K562 (cell line): Measurements from ENCODE around the gene BDKRB2. TPM values are rescaled to one million over a fixed set of nuclear protein-coding genes. Genes with fewer than 3 reads are reported as not detected.

Source experiments
- ATAC-seq: fragments of 200-7000 bp; cut with Tn5 transposase; 3 replicates; pipeline ENCODE4 v1.9.1; 2020; ENCODE audit warnings: moderate library complexity
- BruUV-seq: library from RNA; stranded (reverse); fragments of 400-500 nt; replicated peaks from 2 replicates; lab custom pipeline; 2021; lab: Mats Ljungman, UMichigan
- CTCF ChIA-PET: fragments of 300-600 bp; formaldehyde crosslinking; extraction: SDS; loops from one replicate; lab custom pipeline; 2021; ENCODE audit warnings: low intra/inter-chr PET ratio; lab: Yijun Ruan, JAX
- POLR2A ChIA-PET: fragments of 300-600, 350-650 bp; sonication (Branson Sonifier 250); formaldehyde crosslinking; extraction: SDS; loops from one replicate; lab custom pipeline; 2021; ENCODE audit warnings: antibody characterized with exemption, inconsistent platforms; lab: Yijun Ruan, JAX
- DNase-seq, 4 experiments: peaks; one replicate each; pipeline versions ENCODE4 v3.0.0 to v3.0.0-alpha.2; 2011 to 2018; ENCODE audit warnings: low spot score in 3 of 4, mixed read lengths in 3 of 4; ENCODE audit errors: extremely low read depth in 1 of 4
- FAIRE-seq: peaks from 2 replicates; lab custom pipeline; 2011; peaks lifted over from hg19 to GRCh38; lab: Jason Lieb, UNC
- H2AFZ ChIP-seq: 2 replicates; pipeline ENCODE4 v1.6.0; 2011; ENCODE audit warnings: low read depth, low read length, control low read depth, inconsistent platforms
- H3K27ac ChIP-seq: fragments of 200-600 bp; 3 replicates; pipeline ENCODE4 v1.8.0; 2011; ENCODE audit warnings: low read depth, mild to moderate bottlenecking, control low read depth, inconsistent platforms, low read length, moderate library complexity, mixed read lengths; ENCODE audit errors: extremely low read depth
- H3K27me3 ChIP-seq, 2 experiments: fragments of 300-600 bp in 1 of 2; 2 replicates in 1 of 2; 3 replicates in 1 of 2; pipeline versions ENCODE4 v1.6.0 to v1.8.0; 2011; ENCODE audit warnings: inconsistent platforms in 2 of 2, low read length in 2 of 2, mild to moderate bottlenecking in 1 of 2, mixed read lengths in 1 of 2, moderate library complexity in 1 of 2; ENCODE audit not compliant: control insufficient read depth in 2 of 2, insufficient read depth in 2 of 2
- H3K36me3 ChIP-seq: fragments of 300-600 bp; 3 replicates; pipeline ENCODE4 v1.8.0; 2011; ENCODE audit warnings: mild to moderate bottlenecking, low read length, inconsistent platforms; ENCODE audit not compliant: control insufficient read depth, insufficient read depth
- H3K4me1 ChIP-seq, 2 experiments: fragments of 200-600 bp in 1 of 2; replicated peaks in 1 of 2; 2 replicates in 1 of 2; 3 replicates in 1 of 2; pipeline versions ENCODE4 v1.5.1 to v1.8.0; 2011; ENCODE audit warnings: inconsistent platforms in 2 of 2, low read length in 2 of 2, mild to moderate bottlenecking in 1 of 2, mixed read lengths in 1 of 2, moderate library complexity in 1 of 2; ENCODE audit not compliant: control insufficient read depth in 2 of 2, insufficient read depth in 2 of 2
- H3K4me2 ChIP-seq: 2 replicates; pipeline ENCODE4 v1.6.1; 2011; ENCODE audit warnings: low read length, control low read depth, inconsistent platforms, mixed read lengths; ENCODE audit not compliant: insufficient read depth
- H3K4me3 ChIP-seq: fragments of 200-600 bp; sonication (generic), shearing (Covaris generic); 2 replicates; pipeline ENCODE4 v1.5.1; 2016; ENCODE audit warnings: control low read depth, inconsistent platforms
- H3K79me2 ChIP-seq: fragments of 200-600 bp; 3 replicates; pipeline ENCODE4 v1.8.0; 2011; ENCODE audit warnings: low read length, inconsistent platforms; ENCODE audit not compliant: control insufficient read depth, insufficient read depth
- H3K9ac ChIP-seq, 2 experiments: 2 replicates each; pipeline versions ENCODE4 v1.6.0 to v1.6.1; 2011; ENCODE audit warnings: low read depth in 2 of 2, low read length in 2 of 2, control low read depth in 1 of 2, inconsistent platforms in 1 of 2, mild to moderate bottlenecking in 1 of 2, mixed read lengths in 1 of 2; ENCODE audit not compliant: insufficient read depth in 1 of 2
- H3K9me1 ChIP-seq: one replicate; pipeline ENCODE4 v1.6.0; 2011; ENCODE audit warnings: inconsistent platforms, mild to moderate bottlenecking, low read length, moderate library complexity; ENCODE audit not compliant: control insufficient read depth, insufficient read depth
- H3K9me3 ChIP-seq: replicated peaks from 2 replicates; pipeline ENCODE4 v1.5.1; 2011; ENCODE audit warnings: low read depth, low read length, inconsistent platforms; ENCODE audit not compliant: control insufficient read depth, insufficient read depth
- H4K20me1 ChIP-seq: replicated peaks from 2 replicates; pipeline ENCODE4 v1.6.1; 2011; ENCODE audit warnings: low read length, inconsistent platforms, mixed read lengths; ENCODE audit not compliant: control insufficient read depth, insufficient read depth
- EP400 ChIP-seq: fragments of 450-650 bp; IDR thresholded peaks from 2 replicates; pipeline ENCODE4 v1.6.1; 2017; ENCODE audit warnings: antibody characterized with exemption, mild to moderate bottlenecking, moderate library complexity
- GATAD2B ChIP-seq: fragments of 450-650 bp; IDR thresholded peaks from 2 replicates; pipeline ENCODE4 v1.6.1; 2017; ENCODE audit warnings: mild to moderate bottlenecking, borderline replicate concordance
- HDAC3 ChIP-seq: fragments of 450-650 bp; IDR thresholded peaks from 2 replicates; pipeline ENCODE4 v1.6.1; 2018; ENCODE audit warnings: borderline replicate concordance, mild to moderate bottlenecking, moderate library complexity; ENCODE audit not compliant: partially characterized antibody
- HOXB6 ChIP-seq: fragments of 250-450 bp; sonication (Bioruptor Pico); IDR thresholded peaks from 2 replicates; pipeline ENCODE4 v1.5.1; 2022; ENCODE audit warnings: mild to moderate bottlenecking, borderline replicate concordance
- JUND ChIP-seq, 2 experiments: IDR thresholded peaks; 2 replicates in 1 of 2; 3 replicates in 1 of 2; pipeline ENCODE4 v1.6.1; 2011; ENCODE audit warnings: borderline replicate concordance in 2 of 2, low read depth in 2 of 2, low read length in 2 of 2, improper control_type of control experiment in 1 of 2, missing biosample characterization in 1 of 2, missing genetic modification characterization in 1 of 2, missing genetic modification reagents in 1 of 2
- KDM1A ChIP-seq, 2 experiments: fragments of 450-650 bp; IDR thresholded peaks; 2 replicates each; pipeline ENCODE4 v1.6.1; 2016; ENCODE audit warnings: mild to moderate bottlenecking in 2 of 2
- LARP7 ChIP-seq: fragments of 450-650 bp; IDR thresholded peaks from 2 replicates; pipeline ENCODE4 v1.6.1; 2016
- LCOR ChIP-seq: sonication (generic); formaldehyde crosslinking; IDR thresholded peaks from 2 replicates; pipeline ENCODE4 v1.8.0; 2022; ENCODE audit warnings: mild to moderate bottlenecking, missing genetic modification reagents
- RBM34 ChIP-seq: fragments of 200-400 bp; formaldehyde crosslinking; IDR thresholded peaks from 2 replicates; pipeline ENCODE4 v1.6.1; 2018; ENCODE audit warnings: low read length, borderline replicate concordance; ENCODE audit not compliant: insufficient read depth
- SAP30 ChIP-seq: fragments of 200-600 bp; sonication (generic); IDR thresholded peaks from 2 replicates; pipeline ENCODE4 v1.6.1; 2012; ENCODE audit warnings: borderline replicate concordance, low read depth, mild to moderate bottlenecking, moderate library complexity, low read length, control low read depth, inconsistent platforms; ENCODE audit not compliant: insufficient read depth, poor library complexity, severe bottlenecking
- TEAD1 ChIP-seq, 2 experiments: fragments of 450-650 bp in 1 of 2; sonication (generic) in 1 of 2; formaldehyde crosslinking; IDR thresholded peaks; 2 replicates each; pipeline versions ENCODE4 v1.4.0 to v1.8.0; 2020 to 2022; ENCODE audit warnings: mild to moderate bottlenecking in 2 of 2, missing genetic modification reagents in 1 of 2
- ZNF699 ChIP-seq: fragments of 250-450 bp; sonication (Bioruptor Pico); IDR thresholded peaks from 2 replicates; pipeline ENCODE4 v1.8.0; 2021; ENCODE audit warnings: mild to moderate bottlenecking, moderate library complexity; ENCODE audit not compliant: insufficient replicate concordance
- ZNF76 ChIP-seq: fragments of 250-450 bp; sonication (Bioruptor Pico); IDR thresholded peaks from 2 replicates; pipeline ENCODE4 v1.4.0; 2020; ENCODE audit warnings: mild to moderate bottlenecking, moderate library complexity, borderline replicate concordance
- WGBS: fragments of 100-300 bp; shearing (Covaris generic); methylation state at CpG from one replicate; pipeline ENCODE4 v1.1.6; 2016; ENCODE audit warnings: low coverage, mixed read lengths; ENCODE audit not compliant: insufficient coverage; ENCODE audit errors: missing lambda C conversion rate; 5-methylcytosine and 5-hydroxymethylcytosine counted together
- in situ Hi-C: fragments of 300-500 bp; cut with MboI; formaldehyde crosslinking; loops from 4 replicates; pipeline ENCODE4 v1.15.0; 2018; ENCODE audit warnings: inconsistent platforms, mixed read lengths
- intact Hi-C: fragments of 100-400 bp; cut with micrococcal nuclease; formaldehyde crosslinking; loops from 2 replicates; pipeline ENCODE4 v1.14.2; 2022
- polyA plus RNA-seq, 8 experiments: library from polyadenylated mRNA; depleted of rRNA in 4 of 8; stranded (reverse) in 5 of 8; unstranded in 3 of 8; fragments of >200 nt; fragmentation: Nextera tagmentation in 2 of 8; fragmentation: Illumina TruSeq in 1 of 8; extraction: Ambion mirVana in 2 of 8; extraction: Trizol in 1 of 8; gene quantifications; 2 replicates each; pipeline versions ENCODE4 v1.2.1 to v1.2.3, GENCODE V29; 2011 to 2014; ENCODE audit warnings: inconsistent platforms in 1 of 8, missing spikeins in 1 of 8
- total RNA-seq, 7 experiments: library from RNA; depleted of rRNA in 6 of 7; stranded (reverse); fragments of >200 nt in 6 of 7; fragmentation: Illumina TruSeq in 2 of 7; extraction: Trizol in 2 of 7; gene quantifications; 2 replicates each; pipeline versions ENCODE4 v1.2.1 to v1.2.3, GENCODE V29; 2011 to 2021; ENCODE audit warnings: low replicate concordance in 1 of 7
- TF ChIP-seq, protein P1 (sequence below): sonication (generic); formaldehyde crosslinking; IDR thresholded peaks from 2 replicates; pipeline ENCODE4 v1.5.0; 2020; ENCODE audit warnings: missing genetic modification reagents

Gene BDKRB2
- total and polyA plus RNA-seq, 9 of the 15 experiments (the other 6 are each of a cell fraction or from before 2014, with no cell fraction given) = 0.02 TPM; not detected in 8

DNA sequence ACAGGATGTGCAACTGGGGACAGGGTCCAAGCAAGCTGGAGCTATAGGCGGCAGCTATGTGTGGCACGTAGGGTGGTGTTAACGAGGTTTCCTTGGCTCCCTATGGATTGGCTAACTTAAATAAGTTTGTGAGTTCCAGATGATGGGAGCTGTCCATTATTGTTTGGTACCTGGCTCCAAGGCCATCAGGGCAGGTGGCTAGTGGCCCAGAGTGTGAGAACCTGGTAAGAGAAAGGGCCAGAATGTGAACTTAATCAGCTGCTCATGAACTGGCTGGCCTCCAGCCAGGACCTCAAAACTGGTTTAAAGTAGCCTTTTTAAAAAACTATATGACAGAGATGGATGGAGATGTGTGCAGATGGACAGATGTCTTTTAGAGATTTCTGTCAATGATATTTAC, 1.5 kb upstream of the BDKRB2 start:
- H3K4me1 ChIP-seq = peaks cover 0 to 6% of the 10 kb centered on the region in 2 experiments; a peak in 1 of 5 replicates
- ChIA-PET CTCF (no interaction called here), POLR2A (no interaction called here)
- FAIRE-seq (no peak), ATAC-seq (no peak), DNase-seq (no peak)
- H2AFZ ChIP-seq = no peak overlapping the region
- H3K9me1 ChIP-seq = no peaks in the 10 kb centered on the region
- H3K36me3 ChIP-seq = no peaks in the 10 kb centered on the region
- H4K20me1 ChIP-seq = no peaks in the 10 kb centered on the region
- H3K27ac ChIP-seq = no peak overlapping the region
- H3K27me3 ChIP-seq = peaks cover 3 to 51% of the 10 kb centered on the region in 2 experiments; a peak in 4 of 5 replicates
- in situ Hi-C loops (no loop called here), intact Hi-C loops (no loop called here)
- 3% methylated on average over 3 of the region's 3 CpGs for WGBS
- no peak overlapping the region for H3K9ac ChIP-seq
- no peak overlapping the region for H3K4me2 ChIP-seq
- no peaks in the 10 kb centered on the region for H3K9me3 ChIP-seq
- TF ChIP-seq ZNF76 (CRISPR knock-in tag) (no peak), EP400 (no peak), KDM1A (IDR thresholded peaks at IDR 0.05) (no peak), HOXB6 (no peak), GATAD2B (no peak), RBM34 (no peak), JUND (IDR thresholded peaks at IDR 0.05; ENCODE audit: borderline replicate concordance, low read depth, low read length) (no peak), JUND (tag; IDR thresholded peaks at IDR 0.05; ENCODE audit: borderline replicate concordance, low read depth, low read length) (no peak), LARP7 (no peak), TEAD1 (CRISPR knock-in tag; IDR thresholded peaks at IDR 0.05) (no peak), HDAC3 (no peak), SAP30 (no peak), LCOR (CRISPR knock-in tag) (no peak), ZNF699 (CRISPR knock-in tag) (no peak)
- TF ChIP-seq, protein P1, sequence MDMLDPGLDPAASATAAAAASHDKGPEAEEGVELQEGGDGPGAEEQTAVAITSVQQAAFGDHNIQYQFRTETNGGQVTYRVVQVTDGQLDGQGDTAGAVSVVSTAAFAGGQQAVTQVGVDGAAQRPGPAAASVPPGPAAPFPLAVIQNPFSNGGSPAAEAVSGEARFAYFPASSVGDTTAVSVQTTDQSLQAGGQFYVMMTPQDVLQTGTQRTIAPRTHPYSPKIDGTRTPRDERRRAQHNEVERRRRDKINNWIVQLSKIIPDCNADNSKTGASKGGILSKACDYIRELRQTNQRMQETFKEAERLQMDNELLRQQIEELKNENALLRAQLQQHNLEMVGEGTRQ (CRISPR knock-in tag) = no peak
- BruUV-seq = no TSS peak
- H3K79me2 ChIP-seq = no peaks in the 10 kb centered on the region
- no peak overlapping the region for H3K4me3 ChIP-seq
